SU-DHL-6 (cell line): ENCODE data around the gene ILDR2.

Source experiments
- CTCF ChIP-seq: fragments of 200-600 bp; sonication (generic); IDR thresholded peaks from one replicate; pipeline ENCODE4 v1.5.1; 2017; ENCODE audit warnings: antibody characterized with exemption, mild to moderate bottlenecking, low read length, moderate library complexity; ENCODE audit not compliant: insufficient read depth, poor library complexity, severe bottlenecking
- EZH2phosphoT487 ChIP-seq: fragments of 200-600 bp; sonication (generic), shearing (Covaris generic); conservative IDR thresholded peaks from 2 replicates; pipeline ENCODE4 v1.6.1; 2018; ENCODE audit warnings: mild to moderate bottlenecking, antibody characterized with exemption, low read length, moderate library complexity, mixed read lengths

GRCh38 chr1:166859597-166859996, 115.7 kb downstream of the ILDR2 start:
- TF ChIP-seq CTCF = no peak
- no peak for TF ChIP-seq EZH2phosphoT487
